Measurements from ENCODE around the gene FAF1. TPM values are rescaled to one million over a fixed set of nuclear protein-coding genes. Genes with fewer than 3 reads are reported as not detected.
A peak's percentile ranks its signal among the peaks of the same experiment; 100 is the strongest.
"Not testable (repeated sequence)": the region's sequence is repeated elsewhere in the genome, so short reads cannot be mapped to it uniquely, and the experiment has no call there.

Gene FAF1
- total RNA-seq, 1 donor from 2014 or later, result 52.7 TPM

- Histone ChIP-seq H3K36me3 (ENCODE audit: control insufficient read depth, insufficient read depth, low read length) (no peaks in the 10 kb centered on the region), H3K27me3 (ENCODE audit: control insufficient read depth, insufficient read depth, low read length) (no peaks in the 10 kb centered on the region), H3K4me3 (ENCODE audit: low read depth, low read length) (no peak overlapping the region)
- FAIRE-seq, result no peak
- no peak for TF ChIP-seq CTCF (IDR thresholded peaks at IDR 0.05; ENCODE audit: insufficient read depth, low read length, severe bottlenecking)
- DNase-seq (ENCODE audit: low read depth), result no peak
Observed at GRCh38 chr1:50829014-50829958, 130.8 kb downstream of the FAF1 start.

GRCh38 chr1:50827546-50827945, 132.5 kb downstream of the FAF1 start:
- Histone ChIP-seq H3K4me3 (ENCODE audit: low read depth, low read length) (no peak overlapping the region), H3K27me3 (ENCODE audit: control insufficient read depth, insufficient read depth, low read length) (no peaks in the 10 kb centered on the region), H3K36me3 (ENCODE audit: control insufficient read depth, insufficient read depth, low read length) (no peaks in the 10 kb centered on the region)
- no peak for FAIRE-seq
- no peak for DNase-seq (ENCODE audit: low read depth)
- TF ChIP-seq CTCF (IDR thresholded peaks at IDR 0.05; ENCODE audit: insufficient read depth, low read length, severe bottlenecking), result no peak

- not testable (repeated sequence) for FAIRE-seq; H3K4me3 ChIP-seq (ENCODE audit: low read depth, low read length); DNase-seq (ENCODE audit: low read depth); H3K27me3 ChIP-seq (ENCODE audit: control insufficient read depth, insufficient read depth, low read length); H3K36me3 ChIP-seq (ENCODE audit: control insufficient read depth, insufficient read depth, low read length)
Observed at GRCh38 chr1:50826792-50827191, 133.3 kb downstream of the FAF1 start.

GRCh38 chr1:50822035-50822776, 137.9 kb downstream of the FAF1 start:
- H3K4me3 ChIP-seq (ENCODE audit: low read depth, low read length), result no peak overlapping the region
- H3K36me3 ChIP-seq (ENCODE audit: control insufficient read depth, insufficient read depth, low read length), result no peaks in the 10 kb centered on the region
- no peaks in the 10 kb centered on the region for H3K27me3 ChIP-seq (ENCODE audit: control insufficient read depth, insufficient read depth, low read length)
- DNase-seq (ENCODE audit: low read depth), result peak; percentile 8
- no peak for TF ChIP-seq CTCF (IDR thresholded peaks at IDR 0.05; ENCODE audit: insufficient read depth, low read length, severe bottlenecking)
- no peak for FAIRE-seq

- no peak for FAIRE-seq
- no peaks in the 10 kb centered on the region for H3K27me3 ChIP-seq (ENCODE audit: control insufficient read depth, insufficient read depth, low read length)
- no peaks in the 10 kb centered on the region for H3K36me3 ChIP-seq (ENCODE audit: control insufficient read depth, insufficient read depth, low read length)
- DNase-seq (ENCODE audit: low read depth), result no peak
- no peak overlapping the region for H3K4me3 ChIP-seq (ENCODE audit: low read depth, low read length)
- no peak for TF ChIP-seq CTCF (IDR thresholded peaks at IDR 0.05; ENCODE audit: insufficient read depth, low read length, severe bottlenecking)
Observed at GRCh38 chr1:50820545-50820944, 139.5 kb downstream of the FAF1 start.

GRCh38 chr1:50812346-50812745, 147.7 kb downstream of the FAF1 start:
- no peak overlapping the region for H3K4me3 ChIP-seq (ENCODE audit: low read depth, low read length)
- TF ChIP-seq CTCF (IDR thresholded peaks at IDR 0.05; ENCODE audit: insufficient read depth, low read length, severe bottlenecking), result no peak
- FAIRE-seq (no peak), DNase-seq (ENCODE audit: low read depth) (no peak)
- H3K27me3 ChIP-seq (ENCODE audit: control insufficient read depth, insufficient read depth, low read length), result no peaks in the 10 kb centered on the region
- H3K36me3 ChIP-seq (ENCODE audit: control insufficient read depth, insufficient read depth, low read length), result no peaks in the 10 kb centered on the region

All from bronchial epithelial cell (primary cell).